ENCODE data around the gene NSUN6. TPM values are rescaled to one million over a fixed set of nuclear protein-coding genes. Genes with fewer than 3 reads are reported as not detected.

NSUN6 gene
- total RNA-seq, 2 experiments from 2014 or later: 23.2 to 27.2 TPM

DNA sequence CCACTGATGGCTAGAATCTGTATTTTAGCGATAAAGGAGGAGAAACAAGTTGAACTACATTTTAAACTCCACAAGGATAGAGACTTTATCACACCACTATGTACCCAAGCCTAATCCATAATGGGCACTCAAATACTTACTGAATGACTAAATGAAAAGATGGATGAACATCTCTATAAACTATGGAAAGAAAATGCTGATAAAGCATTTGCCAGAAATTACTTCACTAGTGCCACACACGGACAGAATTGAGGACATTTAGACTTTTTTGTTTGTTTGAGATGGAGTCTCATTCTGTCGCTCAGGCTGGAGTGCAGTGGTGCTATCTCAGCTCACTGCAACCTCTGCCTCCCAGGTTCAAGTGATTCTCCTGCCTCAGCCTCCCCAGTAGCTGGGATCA, 1.7 kb upstream of the NSUN6 start:
- Histone ChIP-seq H3K4me3 (ENCODE audit: low read depth, low read length, poor library complexity, severe bottlenecking) (no peak overlapping the region), H3K36me3 (ENCODE audit: insufficient read depth, low read length) (peaks cover 10% of the 10 kb centered on the region; the same call in 1 of the 2 replicates), H3K9me3 (ENCODE audit: low read length) (no peaks in the 10 kb centered on the region), H2AFZ (ENCODE audit: low read length) (no peak overlapping the region), H3K4me2 (ENCODE audit: low read length) (no peak overlapping the region), H3K27ac (ENCODE audit: low read depth, low read length, poor library complexity, severe bottlenecking) (no peak overlapping the region), H3K79me2 (ENCODE audit: insufficient read depth, low read depth, low read length) (peaks cover 40% of the 10 kb centered on the region), H4K20me1 (ENCODE audit: insufficient read depth, low read length) (peaks cover 5% of the 10 kb centered on the region; the same call in 1 of the 2 replicates), H3K9me2 (ENCODE audit: insufficient read depth, low read length) (no peaks in the 10 kb centered on the region), H3K4me1 (ENCODE audit: insufficient read depth, low read length, poor library complexity, severe bottlenecking) (peaks cover 15% of the 10 kb centered on the region)
- TF ChIP-seq EZH2phosphoT487 (IDR thresholded peaks at IDR 0.05; ENCODE audit: borderline replicate concordance, low read depth, low read length): no peak
- TF ChIP-seq, protein P1, sequence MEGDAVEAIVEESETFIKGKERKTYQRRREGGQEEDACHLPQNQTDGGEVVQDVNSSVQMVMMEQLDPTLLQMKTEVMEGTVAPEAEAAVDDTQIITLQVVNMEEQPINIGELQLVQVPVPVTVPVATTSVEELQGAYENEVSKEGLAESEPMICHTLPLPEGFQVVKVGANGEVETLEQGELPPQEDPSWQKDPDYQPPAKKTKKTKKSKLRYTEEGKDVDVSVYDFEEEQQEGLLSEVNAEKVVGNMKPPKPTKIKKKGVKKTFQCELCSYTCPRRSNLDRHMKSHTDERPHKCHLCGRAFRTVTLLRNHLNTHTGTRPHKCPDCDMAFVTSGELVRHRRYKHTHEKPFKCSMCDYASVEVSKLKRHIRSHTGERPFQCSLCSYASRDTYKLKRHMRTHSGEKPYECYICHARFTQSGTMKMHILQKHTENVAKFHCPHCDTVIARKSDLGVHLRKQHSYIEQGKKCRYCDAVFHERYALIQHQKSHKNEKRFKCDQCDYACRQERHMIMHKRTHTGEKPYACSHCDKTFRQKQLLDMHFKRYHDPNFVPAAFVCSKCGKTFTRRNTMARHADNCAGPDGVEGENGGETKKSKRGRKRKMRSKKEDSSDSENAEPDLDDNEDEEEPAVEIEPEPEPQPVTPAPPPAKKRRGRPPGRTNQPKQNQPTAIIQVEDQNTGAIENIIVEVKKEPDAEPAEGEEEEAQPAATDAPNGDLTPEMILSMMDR (conservative IDR thresholded peaks at IDR 0.05; ENCODE audit: low read length): no peak
- no TSS peak for BruUV-seq (replicated peaks)
- ChIA-PET POLR2A (interaction anchor here (0.7 kb wide), 1 partner anchor 13 kb away, joined by 7 read pairs; no protein-coding TSS in a partner anchor), CTCF (ENCODE audit: unreplicated experiment) (no interaction called here)
- no peak for DNase-seq (ENCODE audit: low spot score)
- intact Hi-C loops (cut with micrococcal nuclease; ENCODE audit: unreplicated experiment): loop anchor here (5.0 to 10.0 kb wide), 2 partner anchors 1011 to 1352 kb away; partner anchors contain the start of gene STAM

DNA sequence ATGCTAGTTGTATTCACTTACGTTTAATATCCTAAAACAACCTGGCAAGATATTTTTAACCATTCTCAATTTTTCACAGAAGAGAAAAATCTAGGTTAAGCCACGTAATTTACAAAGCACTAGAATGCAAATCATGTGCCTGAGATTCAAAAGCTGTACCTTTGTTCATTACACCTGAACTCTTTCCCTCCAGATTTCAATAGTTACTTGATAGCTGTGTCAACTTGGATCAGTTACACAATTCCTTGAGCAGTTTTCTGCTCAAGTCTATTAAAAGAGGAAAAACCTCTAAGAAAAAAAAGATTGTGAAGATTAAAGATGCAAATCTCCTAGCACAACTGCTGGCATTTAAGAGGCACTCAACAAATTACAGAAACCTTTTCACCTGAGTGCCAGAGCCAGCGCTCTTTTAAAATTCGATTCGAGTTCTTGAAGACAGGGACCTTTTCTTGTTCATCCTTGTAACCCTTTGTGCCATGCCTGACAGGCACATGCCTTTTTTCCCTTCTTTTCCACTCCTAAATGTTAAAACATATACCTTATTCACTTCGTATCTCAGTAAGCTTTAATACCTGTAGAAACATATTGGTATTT, 886 bp downstream of the NSUN6 start:
- BruUV-seq (replicated peaks): no TSS peak
- peaks cover 5% of the 10 kb centered on the region; the same call in 1 of the 2 replicates for H4K20me1 ChIP-seq (ENCODE audit: insufficient read depth, low read length)
- H2AFZ ChIP-seq (ENCODE audit: low read length): peak overlapping the region; percentile 73; the same call in 1 of the 2 replicates
- DNase-seq (ENCODE audit: low spot score): peak; percentile 28
- peaks cover 17% of the 10 kb centered on the region for H3K4me1 ChIP-seq (ENCODE audit: insufficient read depth, low read length, poor library complexity, severe bottlenecking)
- H3K36me3 ChIP-seq (ENCODE audit: insufficient read depth, low read length): peaks cover 29% of the 10 kb centered on the region
- peak overlapping the region; percentile 100 for H3K4me2 ChIP-seq (ENCODE audit: low read length)
- H3K27ac ChIP-seq (ENCODE audit: low read depth, low read length, poor library complexity, severe bottlenecking): peak overlapping the region; percentile 80
- ChIA-PET CTCF (ENCODE audit: unreplicated experiment) (no interaction called here), POLR2A (interaction anchor here (0.5 to 2.4 kb wide), 4 partner anchors 8 to 24 kb away, joined by 3 to 42 read pairs (median 8); partner anchors contain the start of gene ARL5B)
- TF ChIP-seq EZH2phosphoT487 (IDR thresholded peaks at IDR 0.05; ENCODE audit: borderline replicate concordance, low read depth, low read length): no peak
- TF ChIP-seq, protein P1 (conservative IDR thresholded peaks at IDR 0.05; ENCODE audit: low read length): no peak
- H3K4me3 ChIP-seq (ENCODE audit: low read depth, low read length, poor library complexity, severe bottlenecking): peak overlapping the region; percentile 86
- H3K9me3 ChIP-seq (ENCODE audit: low read length): no peaks in the 10 kb centered on the region
- H3K79me2 ChIP-seq (ENCODE audit: insufficient read depth, low read depth, low read length): peaks cover 52% of the 10 kb centered on the region
- no peaks in the 10 kb centered on the region for H3K9me2 ChIP-seq (ENCODE audit: insufficient read depth, low read length)
- intact Hi-C loops (cut with micrococcal nuclease; ENCODE audit: unreplicated experiment): loop anchor here (5.0 to 10.0 kb wide), 2 partner anchors 1008 to 1354 kb away; partner anchors contain the start of gene STAM

Measured in OCI-LY7 (cell line).